Right lobe of liver (tissue), 4 donors: Measurements from ENCODE around the gene TBX21.
"Not testable (repeated sequence)": the region's sequence is repeated elsewhere in the genome, so short reads cannot be mapped to it uniquely, and the experiment has no call there.

Experiments used
- POLR2A ChIP-seq: fragments of 450-650 bp; IDR thresholded peaks from one replicate; pipeline ENCODE4 v1.6.1; 2017; ENCODE audit warnings: antibody characterized with exemption, mild to moderate bottlenecking
- TF ChIP-seq, protein P1 (sequence below), 4 donors: fragments of 200-600 bp in 3 of 4; fragments of 450-650 bp in 1 of 4; IDR thresholded peaks; one replicate each; pipeline versions ENCODE4 v1.5.1 to v1.8.0; 2016 to 2022; ENCODE audit warnings: antibody characterized with exemption in 4 of 4, mild to moderate bottlenecking in 2 of 4
- donor health status: DM: no; HTN: no; CAD: no.
- donor health status: DM: no; HTN: no; CAD: no.
- donor health status: DM: no; HTN: yes; CAD: no.

DNA sequence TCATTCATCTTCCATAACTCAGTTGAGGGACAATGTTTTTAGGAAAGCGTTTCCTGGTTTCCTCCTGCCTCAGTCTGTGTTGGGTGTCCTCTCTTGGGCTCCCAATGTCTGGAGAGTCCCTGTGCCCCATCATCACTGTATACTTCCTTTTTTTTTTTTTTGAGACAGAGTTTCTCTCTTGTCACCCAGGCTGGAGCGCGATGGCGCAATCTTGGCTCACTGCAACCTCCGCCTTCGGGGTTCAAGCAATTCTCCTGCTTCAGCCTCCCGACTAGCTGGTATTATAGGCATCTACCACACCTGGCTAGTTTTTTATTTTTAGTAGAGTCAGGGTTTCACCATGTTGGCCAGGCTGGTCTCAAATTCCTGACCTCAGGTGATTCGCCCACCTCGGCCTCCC lies 40.6 kb downstream of the TBX21 start:
- TF ChIP-seq, protein P1, sequence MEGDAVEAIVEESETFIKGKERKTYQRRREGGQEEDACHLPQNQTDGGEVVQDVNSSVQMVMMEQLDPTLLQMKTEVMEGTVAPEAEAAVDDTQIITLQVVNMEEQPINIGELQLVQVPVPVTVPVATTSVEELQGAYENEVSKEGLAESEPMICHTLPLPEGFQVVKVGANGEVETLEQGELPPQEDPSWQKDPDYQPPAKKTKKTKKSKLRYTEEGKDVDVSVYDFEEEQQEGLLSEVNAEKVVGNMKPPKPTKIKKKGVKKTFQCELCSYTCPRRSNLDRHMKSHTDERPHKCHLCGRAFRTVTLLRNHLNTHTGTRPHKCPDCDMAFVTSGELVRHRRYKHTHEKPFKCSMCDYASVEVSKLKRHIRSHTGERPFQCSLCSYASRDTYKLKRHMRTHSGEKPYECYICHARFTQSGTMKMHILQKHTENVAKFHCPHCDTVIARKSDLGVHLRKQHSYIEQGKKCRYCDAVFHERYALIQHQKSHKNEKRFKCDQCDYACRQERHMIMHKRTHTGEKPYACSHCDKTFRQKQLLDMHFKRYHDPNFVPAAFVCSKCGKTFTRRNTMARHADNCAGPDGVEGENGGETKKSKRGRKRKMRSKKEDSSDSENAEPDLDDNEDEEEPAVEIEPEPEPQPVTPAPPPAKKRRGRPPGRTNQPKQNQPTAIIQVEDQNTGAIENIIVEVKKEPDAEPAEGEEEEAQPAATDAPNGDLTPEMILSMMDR (IDR thresholded peaks at IDR 0.05): not testable (repeated sequence)
- TF ChIP-seq POLR2A: not testable (repeated sequence)
